ENCODE results near the gene ARPC5.
A peak's percentile ranks its signal among the peaks of the same experiment; 100 is the strongest.

ARPC5 gene

DNA sequence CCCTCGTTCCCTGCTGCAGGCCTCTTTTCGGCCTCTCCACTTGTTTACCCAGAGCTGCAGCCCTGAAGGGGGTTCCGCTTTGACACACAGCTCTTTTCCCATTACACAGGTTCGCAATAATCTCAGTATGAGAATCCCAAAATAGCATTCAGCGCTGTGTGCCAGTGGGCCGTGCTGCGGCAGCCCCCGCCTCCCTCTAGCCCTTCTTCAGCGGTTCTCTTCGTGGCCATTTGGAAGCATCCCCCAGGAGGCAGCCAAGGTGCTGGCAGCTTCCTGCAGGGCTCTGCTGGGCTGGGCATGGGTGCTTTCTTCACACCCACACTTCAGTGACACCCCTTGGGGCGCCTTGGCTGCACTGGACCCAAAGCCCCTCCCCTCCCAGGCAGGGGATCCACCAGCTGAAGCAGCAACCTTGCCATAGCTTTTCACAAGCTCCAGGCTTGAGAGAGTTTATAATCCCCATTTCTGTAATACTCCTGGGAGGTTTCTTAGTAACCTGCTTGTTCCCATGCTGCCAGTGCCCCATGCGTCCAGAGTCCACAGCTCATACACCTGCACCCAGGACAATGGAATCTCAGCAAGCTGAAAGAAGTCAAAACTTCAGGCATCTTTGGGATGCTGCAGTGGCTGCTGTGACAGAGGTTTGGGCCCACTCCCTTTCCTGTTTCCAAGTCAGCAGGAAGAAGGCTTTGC is 53.4 kb downstream of the ARPC5 start:
- no peak overlapping the region for H3K4me2 ChIP-seq (ENCODE audit: low read length)
- no peaks in the 10 kb centered on the region for H3K79me2 ChIP-seq (ENCODE audit: control insufficient read depth, low read length)
- H3K4me3 ChIP-seq (ENCODE audit: low read length): no peak overlapping the region
- no peaks in the 10 kb centered on the region for H4K20me1 ChIP-seq (ENCODE audit: control insufficient read depth, insufficient read depth, low read depth, low read length)
- peaks cover 47% of the 10 kb centered on the region for H3K27me3 ChIP-seq (ENCODE audit: control insufficient read depth, low read length)
- H3K27ac ChIP-seq (ENCODE audit: low read depth, low read length): no peak overlapping the region
- H3F3A ChIP-seq (ENCODE audit: control insufficient read depth, insufficient read depth): no peaks in the 10 kb centered on the region
- peaks cover 19% of the 10 kb centered on the region for H3K4me1 ChIP-seq (ENCODE audit: control insufficient read depth, low read length)
- H3K9me3 ChIP-seq (ENCODE audit: control insufficient read depth, insufficient read depth, low read length): no peaks in the 10 kb centered on the region
- no peak for TF ChIP-seq EZH2phosphoT487 (IDR thresholded peaks at IDR 0.05; ENCODE audit: borderline replicate concordance, low read length)
- TF ChIP-seq, protein P1, sequence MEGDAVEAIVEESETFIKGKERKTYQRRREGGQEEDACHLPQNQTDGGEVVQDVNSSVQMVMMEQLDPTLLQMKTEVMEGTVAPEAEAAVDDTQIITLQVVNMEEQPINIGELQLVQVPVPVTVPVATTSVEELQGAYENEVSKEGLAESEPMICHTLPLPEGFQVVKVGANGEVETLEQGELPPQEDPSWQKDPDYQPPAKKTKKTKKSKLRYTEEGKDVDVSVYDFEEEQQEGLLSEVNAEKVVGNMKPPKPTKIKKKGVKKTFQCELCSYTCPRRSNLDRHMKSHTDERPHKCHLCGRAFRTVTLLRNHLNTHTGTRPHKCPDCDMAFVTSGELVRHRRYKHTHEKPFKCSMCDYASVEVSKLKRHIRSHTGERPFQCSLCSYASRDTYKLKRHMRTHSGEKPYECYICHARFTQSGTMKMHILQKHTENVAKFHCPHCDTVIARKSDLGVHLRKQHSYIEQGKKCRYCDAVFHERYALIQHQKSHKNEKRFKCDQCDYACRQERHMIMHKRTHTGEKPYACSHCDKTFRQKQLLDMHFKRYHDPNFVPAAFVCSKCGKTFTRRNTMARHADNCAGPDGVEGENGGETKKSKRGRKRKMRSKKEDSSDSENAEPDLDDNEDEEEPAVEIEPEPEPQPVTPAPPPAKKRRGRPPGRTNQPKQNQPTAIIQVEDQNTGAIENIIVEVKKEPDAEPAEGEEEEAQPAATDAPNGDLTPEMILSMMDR (IDR thresholded peaks at IDR 0.05; ENCODE audit: low read depth, low read length, poor library complexity, severe bottlenecking): no peak
- H3K36me3 ChIP-seq (ENCODE audit: control insufficient read depth, low read length): no peaks in the 10 kb centered on the region
- no peaks in the 10 kb centered on the region for H3K9me2 ChIP-seq (replicated peaks; ENCODE audit: control insufficient read depth, low read length)

DNA sequence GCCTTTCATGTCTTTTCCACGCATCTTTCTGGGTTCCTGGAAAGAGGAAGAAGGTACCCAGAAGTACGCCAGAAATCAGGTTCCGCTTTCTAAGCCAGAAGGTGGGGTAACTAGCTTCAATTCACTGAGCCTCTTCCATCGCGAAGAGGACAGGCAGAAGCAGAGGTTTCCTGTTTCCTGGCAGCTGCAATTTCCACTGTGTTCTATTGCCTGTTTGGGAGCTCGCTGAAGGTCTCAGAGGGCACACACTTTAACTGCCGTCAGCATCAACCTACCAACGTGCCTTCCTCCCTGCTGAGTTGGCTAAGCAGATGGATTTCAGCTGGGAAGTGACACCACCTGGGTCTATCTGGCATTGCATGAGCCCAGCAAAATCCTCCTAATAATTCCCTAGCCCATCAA is 55.3 kb downstream of the ARPC5 start:
- no peaks in the 10 kb centered on the region for H3K36me3 ChIP-seq (ENCODE audit: control insufficient read depth, low read length)
- no peaks in the 10 kb centered on the region for H3K9me3 ChIP-seq (ENCODE audit: control insufficient read depth, insufficient read depth, low read length)
- H3K27me3 ChIP-seq (ENCODE audit: control insufficient read depth, low read length): peaks cover 56% of the 10 kb centered on the region
- peak overlapping the region; percentile 38 for H3K4me2 ChIP-seq (ENCODE audit: low read length)
- H3K79me2 ChIP-seq (ENCODE audit: control insufficient read depth, low read length): no peaks in the 10 kb centered on the region
- H3K4me1 ChIP-seq (ENCODE audit: control insufficient read depth, low read length): peaks cover 19% of the 10 kb centered on the region
- H3K9me2 ChIP-seq (replicated peaks; ENCODE audit: control insufficient read depth, low read length): no peaks in the 10 kb centered on the region
- no peaks in the 10 kb centered on the region for H4K20me1 ChIP-seq (ENCODE audit: control insufficient read depth, insufficient read depth, low read depth, low read length)
- no peaks in the 10 kb centered on the region for H3F3A ChIP-seq (ENCODE audit: control insufficient read depth, insufficient read depth)
- H3K27ac ChIP-seq (ENCODE audit: low read depth, low read length): no peak overlapping the region
- H3K4me3 ChIP-seq (ENCODE audit: low read length): no peak overlapping the region
- TF ChIP-seq EZH2phosphoT487 (IDR thresholded peaks at IDR 0.05; ENCODE audit: borderline replicate concordance, low read length): no peak
- TF ChIP-seq, protein P1 (IDR thresholded peaks at IDR 0.05; ENCODE audit: low read depth, low read length, poor library complexity, severe bottlenecking): no peak

DNA sequence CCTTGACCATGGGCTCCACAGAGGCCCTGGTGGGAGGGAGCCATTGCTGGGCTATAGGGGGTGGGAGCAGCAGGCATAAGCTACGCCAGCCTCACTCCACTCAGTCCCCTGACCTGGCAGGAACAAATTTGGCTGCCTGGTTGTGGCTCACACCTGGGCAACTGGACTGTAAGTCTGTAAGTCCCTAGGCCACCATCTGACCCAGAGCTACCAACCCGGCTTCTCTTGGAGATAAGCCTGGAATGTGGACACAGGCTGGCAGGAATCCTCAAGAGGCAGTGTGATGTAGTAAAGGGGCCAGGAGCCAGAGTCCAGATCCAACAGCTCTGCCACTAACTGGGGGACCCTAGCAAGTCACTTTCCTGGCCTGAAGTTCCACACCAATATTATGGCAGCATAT is 56.7 kb downstream of the ARPC5 start:
- peaks cover 11% of the 10 kb centered on the region for H3K4me1 ChIP-seq (ENCODE audit: control insufficient read depth, low read length)
- H3K36me3 ChIP-seq (ENCODE audit: control insufficient read depth, low read length): no peaks in the 10 kb centered on the region
- no peak overlapping the region for H3K4me2 ChIP-seq (ENCODE audit: low read length)
- H3F3A ChIP-seq (ENCODE audit: control insufficient read depth, insufficient read depth): no peaks in the 10 kb centered on the region
- no peaks in the 10 kb centered on the region for H4K20me1 ChIP-seq (ENCODE audit: control insufficient read depth, insufficient read depth, low read depth, low read length)
- H3K9me2 ChIP-seq (replicated peaks; ENCODE audit: control insufficient read depth, low read length): no peaks in the 10 kb centered on the region
- no peak overlapping the region for H3K27ac ChIP-seq (ENCODE audit: low read depth, low read length)
- TF ChIP-seq, protein P1 (IDR thresholded peaks at IDR 0.05; ENCODE audit: low read depth, low read length, poor library complexity, severe bottlenecking): no peak
- TF ChIP-seq EZH2phosphoT487 (IDR thresholded peaks at IDR 0.05; ENCODE audit: borderline replicate concordance, low read length): no peak
- no peak overlapping the region for H3K4me3 ChIP-seq (ENCODE audit: low read length)
- H3K79me2 ChIP-seq (ENCODE audit: control insufficient read depth, low read length): no peaks in the 10 kb centered on the region
- H3K9me3 ChIP-seq (ENCODE audit: control insufficient read depth, insufficient read depth, low read length): no peaks in the 10 kb centered on the region
- H3K27me3 ChIP-seq (ENCODE audit: control insufficient read depth, low read length): peaks cover 52% of the 10 kb centered on the region

Measured in DOHH2 (cell line).